HL-60 (cell line): ENCODE data around the gene TOGARAM2.

ENCODE experiments used
- CTCF ChIP-seq: IDR thresholded peaks from one replicate; pipeline ENCODE4 v1.5.1; 2011; ENCODE audit warnings: low read length, control low read depth, inconsistent platforms; ENCODE audit not compliant: insufficient read depth
- GABPA ChIP-seq: IDR thresholded peaks from 2 replicates; pipeline ENCODE4 v1.6.1; 2012; ENCODE audit warnings: low read depth
- POLR2AphosphoS5 ChIP-seq: IDR thresholded peaks from 2 replicates; pipeline ENCODE4 v1.6.1; 2012; ENCODE audit warnings: low read depth
- SPI1 ChIP-seq: IDR thresholded peaks from 2 replicates; pipeline ENCODE4 v1.6.1; 2012; ENCODE audit warnings: low read depth, mild to moderate bottlenecking, borderline replicate concordance

GRCh38 chr2:28976584-28976983 lies 4.5 kb upstream of the TOGARAM2 start:
- TF ChIP-seq POLR2AphosphoS5: no peak
- TF ChIP-seq CTCF: no peak
- no peak for TF ChIP-seq SPI1
- no peak for TF ChIP-seq GABPA
